OCI-LY7 (cell line): ENCODE data around the gene FGF23. TPM values are rescaled to one million over a fixed set of nuclear protein-coding genes. Genes with fewer than 3 reads are reported as not detected.

Source experiments
- BruUV-seq: library from RNA; stranded (reverse); fragments of 400-500 nt; replicated peaks from 2 replicates; lab custom pipeline; 2021; lab: Mats Ljungman, UMichigan
- CTCF ChIA-PET: fragments of 300-600 bp; sonication (Branson Sonifier 250); formaldehyde crosslinking; loops from one replicate; lab custom pipeline; 2022; ENCODE audit warnings: antibody characterized with exemption; ENCODE audit not compliant: unreplicated experiment; lab: Charles Lee
- POLR2A ChIA-PET: fragments of 300-600 bp; sonication (Branson Sonifier 250); formaldehyde crosslinking; loops from one replicate; lab custom pipeline; 2022; ENCODE audit warnings: antibody characterized with exemption; lab: Charles Lee
- DNase-seq: peaks from one replicate; pipeline ENCODE4 v3.0.0-alpha.2; 2015; ENCODE audit warnings: low spot score
- H2AFZ ChIP-seq: fragments of 200-600 bp; sonication (generic), shearing (Covaris generic); 2 replicates; pipeline ENCODE4 v1.6.1; 2014; ENCODE audit warnings: mild to moderate bottlenecking, antibody characterized with exemption, low read length, moderate library complexity
- H3K27ac ChIP-seq: fragments of 200-600 bp; sonication (generic); 2 replicates; pipeline ENCODE4 v1.5.1; 2014; ENCODE audit warnings: mixed run types, low read depth, mild to moderate bottlenecking, moderate library complexity, low read length, inconsistent platforms; ENCODE audit not compliant: poor library complexity, severe bottlenecking
- H3K36me3 ChIP-seq: fragments of 200-600 bp; sonication (generic); 2 replicates; pipeline ENCODE4 v1.6.1; 2014; ENCODE audit warnings: mild to moderate bottlenecking, antibody characterized with exemption, low read length, moderate library complexity, mixed read lengths; ENCODE audit not compliant: insufficient read depth
- H3K4me1 ChIP-seq: fragments of 200-600 bp; sonication (generic); 2 replicates; pipeline ENCODE4 v1.5.1; 2014; ENCODE audit warnings: mild to moderate bottlenecking, low read length; ENCODE audit not compliant: insufficient read depth, poor library complexity, severe bottlenecking
- H3K4me2 ChIP-seq: fragments of 200-600 bp; sonication (generic); 2 replicates; pipeline ENCODE4 v1.6.1; 2014; ENCODE audit warnings: mild to moderate bottlenecking, low read length
- H3K4me3 ChIP-seq: fragments of 200-600 bp; sonication (generic); 2 replicates; pipeline ENCODE4 v1.5.1; 2014; ENCODE audit warnings: mild to moderate bottlenecking, low read depth, low read length; ENCODE audit not compliant: poor library complexity, severe bottlenecking
- H3K79me2 ChIP-seq: fragments of 200-600 bp; sonication (generic); 2 replicates; pipeline ENCODE4 v1.6.1; 2016; ENCODE audit warnings: low read depth, mild to moderate bottlenecking, low read length, moderate library complexity, mixed read lengths; ENCODE audit not compliant: insufficient read depth
- H3K9me2 ChIP-seq: fragments of 200-600 bp; sonication (generic); 2 replicates; pipeline ENCODE4 v1.6.1; 2016; ENCODE audit warnings: mild to moderate bottlenecking, low read length, mixed read lengths; ENCODE audit not compliant: insufficient read depth
- H3K9me3 ChIP-seq: fragments of 200-600 bp; sonication (generic); 2 replicates; pipeline ENCODE4 v1.6.1; 2014; ENCODE audit warnings: mild to moderate bottlenecking, mixed run types, low read length, mixed read lengths
- H4K20me1 ChIP-seq: fragments of 200-600 bp; sonication (generic); 2 replicates; pipeline ENCODE4 v1.6.1; 2014; ENCODE audit warnings: mild to moderate bottlenecking, antibody characterized with exemption, low read length, moderate library complexity, mixed read lengths; ENCODE audit not compliant: insufficient read depth
- EZH2phosphoT487 ChIP-seq: fragments of 200-600 bp; sonication (generic); IDR thresholded peaks from 2 replicates; pipeline ENCODE4 v1.6.1; 2018; ENCODE audit warnings: low read depth, borderline replicate concordance, mild to moderate bottlenecking, mixed run types, antibody characterized with exemption, low read length, moderate library complexity, mixed read lengths
- intact Hi-C: fragments of 100-400 bp; cut with micrococcal nuclease; formaldehyde crosslinking; loops from one replicate; pipeline ENCODE4 v1.10.0; 2022; ENCODE audit not compliant: unreplicated experiment
- total RNA-seq, 2 experiments: library from RNA; depleted of rRNA in 1 of 2; stranded (reverse); fragments of >200 nt in 1 of 2; shearing (Covaris generic) in 1 of 2; gene quantifications; 2 replicates each; pipeline ENCODE4 v1.2.3, GENCODE V29; 2014 to 2022
- TF ChIP-seq, protein P1 (sequence below): fragments of 200-600 bp; sonication (generic); conservative IDR thresholded peaks from 2 replicates; pipeline ENCODE4 v1.5.1; 2014; ENCODE audit warnings: mild to moderate bottlenecking, antibody characterized with exemption, low read length, moderate library complexity, mixed read lengths

The FGF23 gene
- total RNA-seq, 2 experiments from 2014 or later: 0.16 TPM; not detected in 1

GRCh38 chr12:4380332-4380731 lies 820 bp upstream of the FGF23 start:
- ChIA-PET CTCF (interaction anchor here (1.7 kb wide), 1 partner anchor 11 kb away, joined by 4 read pairs; no protein-coding TSS in a partner anchor), POLR2A (interaction anchor here (1.4 kb wide), 1 partner anchor 17 kb away, joined by 3 read pairs; no protein-coding TSS in a partner anchor)
- no TSS peak for BruUV-seq
- H4K20me1 ChIP-seq: no peaks in the 10 kb centered on the region
- no peaks in the 10 kb centered on the region for H3K79me2 ChIP-seq
- no peak for DNase-seq
- no peak overlapping the region for H3K4me3 ChIP-seq
- no peak overlapping the region for H3K27ac ChIP-seq
- no peaks in the 10 kb centered on the region for H3K4me1 ChIP-seq
- intact Hi-C loops: no loop called here
- H3K4me2 ChIP-seq: no peak overlapping the region
- H2AFZ ChIP-seq: no peak overlapping the region
- H3K9me3 ChIP-seq: no peaks in the 10 kb centered on the region
- no peak for TF ChIP-seq EZH2phosphoT487
- TF ChIP-seq, protein P1, sequence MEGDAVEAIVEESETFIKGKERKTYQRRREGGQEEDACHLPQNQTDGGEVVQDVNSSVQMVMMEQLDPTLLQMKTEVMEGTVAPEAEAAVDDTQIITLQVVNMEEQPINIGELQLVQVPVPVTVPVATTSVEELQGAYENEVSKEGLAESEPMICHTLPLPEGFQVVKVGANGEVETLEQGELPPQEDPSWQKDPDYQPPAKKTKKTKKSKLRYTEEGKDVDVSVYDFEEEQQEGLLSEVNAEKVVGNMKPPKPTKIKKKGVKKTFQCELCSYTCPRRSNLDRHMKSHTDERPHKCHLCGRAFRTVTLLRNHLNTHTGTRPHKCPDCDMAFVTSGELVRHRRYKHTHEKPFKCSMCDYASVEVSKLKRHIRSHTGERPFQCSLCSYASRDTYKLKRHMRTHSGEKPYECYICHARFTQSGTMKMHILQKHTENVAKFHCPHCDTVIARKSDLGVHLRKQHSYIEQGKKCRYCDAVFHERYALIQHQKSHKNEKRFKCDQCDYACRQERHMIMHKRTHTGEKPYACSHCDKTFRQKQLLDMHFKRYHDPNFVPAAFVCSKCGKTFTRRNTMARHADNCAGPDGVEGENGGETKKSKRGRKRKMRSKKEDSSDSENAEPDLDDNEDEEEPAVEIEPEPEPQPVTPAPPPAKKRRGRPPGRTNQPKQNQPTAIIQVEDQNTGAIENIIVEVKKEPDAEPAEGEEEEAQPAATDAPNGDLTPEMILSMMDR: no peak
- no peaks in the 10 kb centered on the region for H3K36me3 ChIP-seq
- H3K9me2 ChIP-seq: no peaks in the 10 kb centered on the region

DNA sequence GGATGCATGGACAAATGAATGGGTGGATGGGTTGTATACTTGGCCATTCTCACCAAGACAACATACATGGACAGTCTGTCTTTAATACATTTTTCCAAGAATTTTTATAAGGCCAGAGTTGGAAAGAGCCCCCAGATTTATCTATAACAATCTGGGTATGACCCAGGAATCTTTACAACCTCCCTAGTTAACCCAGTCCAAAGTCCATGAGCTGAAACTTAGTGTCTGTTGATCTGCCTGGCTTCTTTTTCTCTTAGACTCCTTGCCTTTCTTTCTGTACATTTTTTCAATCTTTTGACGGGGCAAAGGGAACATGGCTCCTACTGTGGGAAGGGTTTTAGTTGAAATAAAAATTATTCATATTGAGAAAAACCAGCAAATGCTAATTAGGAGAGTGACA lies 740 bp downstream of the FGF23 start:
- H4K20me1 ChIP-seq: no peaks in the 10 kb centered on the region
- POLR2A ChIA-PET: no interaction called here
- intact Hi-C loops: no loop called here

DNA sequence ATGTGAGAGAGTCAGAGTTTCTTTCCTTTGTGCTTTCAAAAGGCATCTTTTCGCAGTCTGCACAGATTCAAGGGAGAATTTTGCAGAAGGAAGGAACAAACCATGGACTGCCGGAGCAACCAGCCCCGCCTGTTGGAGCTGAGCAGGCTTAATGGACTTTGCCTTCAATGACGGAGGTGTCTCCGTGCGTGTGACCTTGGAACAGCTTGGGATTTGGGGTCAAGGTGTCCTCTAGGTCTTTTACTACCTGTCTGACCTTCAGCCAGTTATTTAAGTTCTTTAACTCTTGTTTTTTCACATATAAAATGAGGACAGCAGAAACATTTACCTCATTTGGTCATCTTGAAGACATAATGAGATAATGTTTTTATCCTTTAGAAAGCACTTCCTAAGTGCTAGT lies 4.1 kb downstream of the FGF23 start:
- Histone ChIP-seq H3K36me3 (no peaks in the 10 kb centered on the region), H3K9me3 (no peaks in the 10 kb centered on the region), H3K4me3 (no peak overlapping the region), H3K4me2 (no peak overlapping the region), H3K9me2 (no peaks in the 10 kb centered on the region), H3K27ac (no peak overlapping the region), H4K20me1 (no peaks in the 10 kb centered on the region), H3K4me1 (no peaks in the 10 kb centered on the region), H3K79me2 (no peaks in the 10 kb centered on the region), H2AFZ (no peak overlapping the region)
- DNase-seq: no peak
- TF ChIP-seq EZH2phosphoT487: no peak
- TF ChIP-seq, protein P1: no peak
- no TSS peak for BruUV-seq
- intact Hi-C loops: no loop called here
- ChIA-PET CTCF (no interaction called here), POLR2A (no interaction called here)

More for the DNA sequence above, 740 bp downstream of the FGF23 start:
- no peak overlapping the region for H3K4me2 ChIP-seq
- DNase-seq: no peak
- H3K4me3 ChIP-seq: no peak overlapping the region
- no peak overlapping the region for H2AFZ ChIP-seq
- H3K9me2 ChIP-seq: no peaks in the 10 kb centered on the region
- CTCF ChIA-PET: no interaction called here
- H3K79me2 ChIP-seq: no peaks in the 10 kb centered on the region
- no peak overlapping the region for H3K27ac ChIP-seq
- TF ChIP-seq, protein P1: no peak
- no peak for TF ChIP-seq EZH2phosphoT487
- H3K4me1 ChIP-seq: no peaks in the 10 kb centered on the region
- no peaks in the 10 kb centered on the region for H3K9me3 ChIP-seq
- no TSS peak for BruUV-seq
- H3K36me3 ChIP-seq: no peaks in the 10 kb centered on the region
